ENCODE measurements around the gene EPC1. TPM values are rescaled to one million over a fixed set of nuclear protein-coding genes. Genes with fewer than 3 reads are reported as not detected.
"Not testable (repeated sequence)": the region's sequence is repeated elsewhere in the genome, so short reads cannot be mapped to it uniquely, and the experiment has no call there.

The EPC1 gene
- 10 to 100 TPM; 33.7 to 47.9 (median 46.9) TPM for total RNA-seq
- long read RNA-seq, donor 1, partial matches to known transcripts, result 11 of 16 reads
- long read RNA-seq, donor 1, other reads (novel, unspliced or antisense), result 4 of 16 reads
- long read RNA-seq, donor 2, partial matches to known transcripts, result 8 of 9 reads
- long read RNA-seq, donor 2, other reads (novel, unspliced or antisense), result 1 of 9 reads

- intact Hi-C loops (cut with DNase I, micrococcal nuclease), result loop anchor here (10.0 kb wide), 2 partner anchors 92 to 152 kb away; no protein-coding TSS in a partner anchor
- Histone ChIP-seq H3K36me3 (ENCODE audit: low read depth) (no peaks in the 10 kb centered on the region), H3K9me3 (no peaks in the 10 kb centered on the region), H3K4me1 (ENCODE audit: low read depth) (peaks cover 39% of the 10 kb centered on the region), H3K4me3 (peak within 1 kb of the TSS; percentile 86)
- DNase-seq, result peak; percentile 89 to 94 (median 92)
- TF ChIP-seq, protein P1, sequence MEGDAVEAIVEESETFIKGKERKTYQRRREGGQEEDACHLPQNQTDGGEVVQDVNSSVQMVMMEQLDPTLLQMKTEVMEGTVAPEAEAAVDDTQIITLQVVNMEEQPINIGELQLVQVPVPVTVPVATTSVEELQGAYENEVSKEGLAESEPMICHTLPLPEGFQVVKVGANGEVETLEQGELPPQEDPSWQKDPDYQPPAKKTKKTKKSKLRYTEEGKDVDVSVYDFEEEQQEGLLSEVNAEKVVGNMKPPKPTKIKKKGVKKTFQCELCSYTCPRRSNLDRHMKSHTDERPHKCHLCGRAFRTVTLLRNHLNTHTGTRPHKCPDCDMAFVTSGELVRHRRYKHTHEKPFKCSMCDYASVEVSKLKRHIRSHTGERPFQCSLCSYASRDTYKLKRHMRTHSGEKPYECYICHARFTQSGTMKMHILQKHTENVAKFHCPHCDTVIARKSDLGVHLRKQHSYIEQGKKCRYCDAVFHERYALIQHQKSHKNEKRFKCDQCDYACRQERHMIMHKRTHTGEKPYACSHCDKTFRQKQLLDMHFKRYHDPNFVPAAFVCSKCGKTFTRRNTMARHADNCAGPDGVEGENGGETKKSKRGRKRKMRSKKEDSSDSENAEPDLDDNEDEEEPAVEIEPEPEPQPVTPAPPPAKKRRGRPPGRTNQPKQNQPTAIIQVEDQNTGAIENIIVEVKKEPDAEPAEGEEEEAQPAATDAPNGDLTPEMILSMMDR (IDR thresholded peaks at IDR 0.05), result no peak
- peak; percentile 89 for ATAC-seq
These were observed at the start of gene EPC1 for GRCh38 chr10:32346551-32347362. Gene EPC1 (minus strand): TSS chr10:32347158. CDS start chr10:32346915, 243 bp downstream.

DNA sequence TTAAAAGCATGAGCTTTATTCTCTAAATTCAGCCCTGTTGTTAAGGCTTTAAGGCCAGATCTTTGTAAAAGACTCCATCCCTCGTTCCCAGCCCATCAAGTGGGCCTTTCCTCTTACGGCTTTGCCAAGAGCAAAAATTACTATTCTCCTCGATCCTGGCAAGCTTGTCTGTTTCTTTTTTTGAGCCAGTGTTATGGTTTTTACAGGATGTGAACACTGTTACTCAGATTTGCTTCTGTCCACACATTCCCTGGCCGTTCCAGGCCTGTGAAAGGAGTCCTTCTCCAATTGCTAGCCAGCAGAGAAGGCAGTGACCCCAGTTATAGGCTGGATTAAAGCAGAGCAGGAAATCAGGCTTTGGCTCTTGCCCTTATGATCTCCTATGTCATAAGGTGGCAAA, 47.0 kb upstream of the EPC1 start:
- no peak for DNase-seq
- no peaks in the 10 kb centered on the region for H3K36me3 ChIP-seq (ENCODE audit: low read depth)
- ATAC-seq, result no peak

GRCh38 chr10:32392284-32392683, 45.3 kb upstream of the EPC1 start:
- intact Hi-C loops (cut with DNase I, micrococcal nuclease); ATAC-seq; H3K9me3 ChIP-seq; DNase-seq; H3K36me3 ChIP-seq (ENCODE audit: low read depth); H3K4me3 ChIP-seq; H3K4me1 ChIP-seq (ENCODE audit: low read depth): not testable (repeated sequence)

More for the DNA sequence above, 47.0 kb upstream of the EPC1 start:
- intact Hi-C loops (cut with DNase I, micrococcal nuclease), result no loop called here
- Histone ChIP-seq H3K4me1 (ENCODE audit: low read depth) (no peaks in the 10 kb centered on the region), H3K4me3 (no peak overlapping the region), H3K9me3 (no peaks in the 10 kb centered on the region)
- TF ChIP-seq, protein P1 (IDR thresholded peaks at IDR 0.05), result no peak

- H3K36me3 ChIP-seq (ENCODE audit: low read depth), result no peaks in the 10 kb centered on the region
- DNase-seq (no peak), ATAC-seq (no peak)
- intact Hi-C loops (cut with DNase I, micrococcal nuclease), result no loop called here
- H3K9me3 ChIP-seq, result no peaks in the 10 kb centered on the region
- H3K4me1 ChIP-seq (ENCODE audit: low read depth), result no peaks in the 10 kb centered on the region
- no peak overlapping the region for H3K4me3 ChIP-seq
- TF ChIP-seq, protein P1 (IDR thresholded peaks at IDR 0.05), result no peak
These were observed 43.2 kb upstream of the EPC1 start for GRCh38 chr10:32390193-32390592.

- DNase-seq (no peak), ATAC-seq (no peak)
- intact Hi-C loops (cut with DNase I, micrococcal nuclease), result loop anchor here in 1 of 2 donors (10.0 kb wide), 1 partner anchor 56 kb away; the partner anchor contains the start of gene CCDC7
These were observed 41.5 kb upstream of the EPC1 start for GRCh38 chr10:32388258-32389027.

More at GRCh38 chr10:32388258-32389027, 41.5 kb upstream of the EPC1 start:
- TF ChIP-seq, protein P1 (IDR thresholded peaks at IDR 0.05), result no peak
- H3K4me1 ChIP-seq (ENCODE audit: low read depth), result no peaks in the 10 kb centered on the region
- H3K9me3 ChIP-seq, result no peaks in the 10 kb centered on the region
- no peak overlapping the region for H3K4me3 ChIP-seq
- no peaks in the 10 kb centered on the region for H3K36me3 ChIP-seq (ENCODE audit: low read depth)
